BLaER1 treated with 17β-estradiol and CSF1 and Interleukin-3, amounts not matched to agents 10 nM and 100 nM (cell line): ENCODE results near the gene ANKRD24.
A peak's percentile ranks its signal among the peaks of the same experiment; 100 is the strongest.

ENCODE experiments used
- H3K27ac ChIP-seq, 11 experiments: shearing (Covaris generic); formaldehyde crosslinking; 2 replicates each; pipeline ENCODE4 v1.8.1; 2022
- H3K27me3 ChIP-seq, 11 experiments: shearing (Covaris generic); formaldehyde crosslinking; 2 replicates each; pipeline ENCODE4 v1.8.1; 2022
- H3K36me3 ChIP-seq, 11 experiments: shearing (Covaris generic); formaldehyde crosslinking; 2 replicates each; pipeline ENCODE4 v1.8.1; 2022
- H3K4me1 ChIP-seq, 10 experiments: shearing (Covaris generic); formaldehyde crosslinking; 2 replicates each; pipeline ENCODE4 v1.8.1; 2022
- H3K4me2 ChIP-seq, 11 experiments: shearing (Covaris generic); formaldehyde crosslinking; 2 replicates each; pipeline ENCODE4 v1.8.1; 2022
- H3K4me3 ChIP-seq, 10 experiments: shearing (Covaris generic); formaldehyde crosslinking; 2 replicates each; pipeline ENCODE4 v1.8.1; 2022
- H3K9ac ChIP-seq, 11 experiments: shearing (Covaris generic); formaldehyde crosslinking; 2 replicates each; pipeline ENCODE4 v1.8.1; 2022
- H3K9me3 ChIP-seq, 11 experiments: shearing (Covaris generic); formaldehyde crosslinking; replicated peaks in 1 of 11; 2 replicates each; pipeline ENCODE4 v1.8.1; 2022
- H4K20me1 ChIP-seq, 11 experiments: shearing (Covaris generic); formaldehyde crosslinking; 2 replicates each; pipeline ENCODE4 v1.8.1; 2022
- Cebpa-rat ChIP-seq, 11 experiments: shearing (Covaris generic); IDR thresholded peaks; 2 replicates each; pipeline ENCODE4 v1.8.1; 2022

The ANKRD24 gene

GRCh38 chr19:4200940-4201542, 18.6 kb downstream of the ANKRD24 start:
- H3K27me3 ChIP-seq = peaks cover 37 to 63% (median 57%) of the 10 kb centered on the region in 11 experiments
- H3K4me3 ChIP-seq = no peak overlapping the region
- peaks cover 0 to 8% (median 0%) of the 10 kb centered on the region in 10 experiments; a peak in 5 of 20 replicates for H3K4me1 ChIP-seq
- H3K9ac ChIP-seq = no peak overlapping the region
- no peak overlapping the region for H3K4me2 ChIP-seq
- H3K36me3 ChIP-seq = no peaks in the 10 kb centered on the region
- no peak overlapping the region for H3K27ac ChIP-seq
- no peak for TF ChIP-seq Cebpa-rat (IDR thresholded peaks at IDR 0.05)
- peaks cover 0 to 14% (median 7%) of the 10 kb centered on the region in 11 experiments; a peak in 14 of 22 replicates for H3K9me3 ChIP-seq
- 0 out of 22 replicates have a peak, but pooled peaks cover 0 to 13% (median 0%) of the 10 kb centered on the region in 11 experiments for H4K20me1 ChIP-seq

GRCh38 chr19:4201798-4202197, 19.3 kb downstream of the ANKRD24 start:
- no peak for TF ChIP-seq Cebpa-rat (IDR thresholded peaks at IDR 0.05)
- Histone ChIP-seq H4K20me1 (0 out of 22 replicates have a peak, but pooled peaks cover 0 to 13% (median 0%) of the 10 kb centered on the region in 11 experiments), H3K36me3 (no peaks in the 10 kb centered on the region), H3K27me3 (peaks cover 35 to 59% (median 52%) of the 10 kb centered on the region in 11 experiments), H3K27ac (no peak overlapping the region), H3K4me3 (no peak overlapping the region), H3K4me1 (peaks cover 0 to 8% (median 0%) of the 10 kb centered on the region in 10 experiments; a peak in 5 of 20 replicates), H3K9ac (no peak overlapping the region), H3K9me3 (peaks cover 0 to 11% (median 7%) of the 10 kb centered on the region in 11 experiments; a peak in 14 of 22 replicates), H3K4me2 (no peak overlapping the region)

- no peaks in the 10 kb centered on the region for H3K9me3 ChIP-seq
- peaks cover 0 to 9% (median 1%) of the 10 kb centered on the region in 11 experiments; a peak in 10 of 22 replicates for H3K27me3 ChIP-seq
- TF ChIP-seq Cebpa-rat (IDR thresholded peaks at IDR 0.05) = no peak
- H3K36me3 ChIP-seq = no peaks in the 10 kb centered on the region
- H3K4me1 ChIP-seq = peaks cover 0 to 8% (median 0%) of the 10 kb centered on the region in 10 experiments; a peak in 5 of 20 replicates
- H4K20me1 ChIP-seq = 0 out of 22 replicates have a peak, but pooled peaks cover 0 to 4% (median 0%) of the 10 kb centered on the region in 11 experiments
- no peak overlapping the region for H3K4me3 ChIP-seq
- no peak overlapping the region for H3K9ac ChIP-seq
- H3K27ac ChIP-seq = no peak overlapping the region
- no peak overlapping the region for H3K4me2 ChIP-seq
Measured at GRCh38 chr19:4206818-4207484, 24.5 kb downstream of the ANKRD24 start.

GRCh38 chr19:4208385-4209094, 26.1 kb downstream of the ANKRD24 start:
- H3K27ac ChIP-seq = no peak overlapping the region
- TF ChIP-seq Cebpa-rat (IDR thresholded peaks at IDR 0.05) = no peak
- H3K4me2 ChIP-seq = no peak overlapping the region
- no peaks in the 10 kb centered on the region for H3K9me3 ChIP-seq
- 0 out of 22 replicates have a peak, but pooled peaks cover 0 to 4% (median 0%) of the 10 kb centered on the region in 11 experiments for H4K20me1 ChIP-seq
- H3K27me3 ChIP-seq = no peaks in the 10 kb centered on the region
- no peak overlapping the region for H3K9ac ChIP-seq
- no peaks in the 10 kb centered on the region for H3K36me3 ChIP-seq
- peaks cover 0 to 7% (median 0%) of the 10 kb centered on the region in 10 experiments; a peak in 4 of 20 replicates for H3K4me1 ChIP-seq
- H3K4me3 ChIP-seq = no peak overlapping the region

GRCh38 chr19:4210166-4210731, 27.8 kb downstream of the ANKRD24 start:
- no peak for TF ChIP-seq Cebpa-rat (IDR thresholded peaks at IDR 0.05)
- Histone ChIP-seq H3K27me3 (no peaks in the 10 kb centered on the region), H3K9me3 (no peaks in the 10 kb centered on the region), H4K20me1 (0 out of 22 replicates have a peak, but pooled peaks cover 0 to 4% (median 0%) of the 10 kb centered on the region in 11 experiments), H3K9ac (no peak overlapping the region), H3K4me1 (peaks cover 0 to 9% (median 8%) of the 10 kb centered on the region in 10 experiments; a peak in 11 of 20 replicates), H3K4me2 (no peak overlapping the region), H3K27ac (no peak overlapping the region), H3K4me3 (no peak overlapping the region), H3K36me3 (no peaks in the 10 kb centered on the region)

- Histone ChIP-seq H3K4me3 (no peak overlapping the region), H3K4me2 (peak overlapping the region in 1 of 11 experiments; percentile 30; a peak in 1 of 22 replicates), H3K27me3 (no peaks in the 10 kb centered on the region), H3K9me3 (peaks cover 0 to 15% (median 12%) of the 10 kb centered on the region in 11 experiments; a peak in 15 of 22 replicates), H4K20me1 (no peaks in the 10 kb centered on the region), H3K4me1 (peaks cover 0 to 11% (median 8%) of the 10 kb centered on the region in 10 experiments; a peak in 11 of 20 replicates), H3K9ac (no peak overlapping the region), H3K27ac (no peak overlapping the region), H3K36me3 (no peaks in the 10 kb centered on the region)
- TF ChIP-seq Cebpa-rat (IDR thresholded peaks at IDR 0.05) = no peak
Measured at GRCh38 chr19:4213116-4213515, 30.6 kb downstream of the ANKRD24 start.

GRCh38 chr19:4215807-4216206, 33.3 kb downstream of the ANKRD24 start:
- Histone ChIP-seq H3K27me3 (no peaks in the 10 kb centered on the region), H4K20me1 (no peaks in the 10 kb centered on the region), H3K9me3 (peaks cover 0 to 15% (median 12%) of the 10 kb centered on the region in 11 experiments; a peak in 15 of 22 replicates), H3K27ac (no peak overlapping the region), H3K4me1 (peaks cover 7 to 28% (median 9%) of the 10 kb centered on the region in 10 experiments; a peak in 14 of 20 replicates), H3K4me3 (no peak overlapping the region), H3K9ac (no peak overlapping the region), H3K4me2 (no peak overlapping the region), H3K36me3 (no peaks in the 10 kb centered on the region)
- no peak for TF ChIP-seq Cebpa-rat (IDR thresholded peaks at IDR 0.05)

- Histone ChIP-seq H3K4me1 (peaks cover 7 to 33% (median 9%) of the 10 kb centered on the region in 10 experiments; a peak in 15 of 20 replicates), H3K9me3 (peaks cover 0 to 15% (median 12%) of the 10 kb centered on the region in 11 experiments; a peak in 15 of 22 replicates), H3K4me3 (no peak overlapping the region), H3K27me3 (no peaks in the 10 kb centered on the region), H3K27ac (no peak overlapping the region), H3K36me3 (no peaks in the 10 kb centered on the region), H4K20me1 (no peaks in the 10 kb centered on the region), H3K9ac (no peak overlapping the region), H3K4me2 (no peak overlapping the region)
- no peak for TF ChIP-seq Cebpa-rat (IDR thresholded peaks at IDR 0.05)
Measured at GRCh38 chr19:4216846-4217245, 34.4 kb downstream of the ANKRD24 start.
